ENCODE measurements around the gene AKR1C2. TPM values are rescaled to one million over a fixed set of nuclear protein-coding genes. Genes with fewer than 3 reads are reported as not detected.
"Not testable (repeated sequence)": the region's sequence is repeated elsewhere in the genome, so short reads cannot be mapped to it uniquely, and the experiment has no call there.

AKR1C2 gene
- total RNA-seq = 100 to 1,000 TPM; 138 to 170 TPM
- long read RNA-seq, transcript AKR1C2-201 (9 exons, 3,756 nt) = major isoform, 41 of 49 reads
- long read RNA-seq, partial matches to known transcripts = 1 of 49 reads
- long read RNA-seq, other reads (novel, unspliced or antisense) = 6 of 49 reads

DNA sequence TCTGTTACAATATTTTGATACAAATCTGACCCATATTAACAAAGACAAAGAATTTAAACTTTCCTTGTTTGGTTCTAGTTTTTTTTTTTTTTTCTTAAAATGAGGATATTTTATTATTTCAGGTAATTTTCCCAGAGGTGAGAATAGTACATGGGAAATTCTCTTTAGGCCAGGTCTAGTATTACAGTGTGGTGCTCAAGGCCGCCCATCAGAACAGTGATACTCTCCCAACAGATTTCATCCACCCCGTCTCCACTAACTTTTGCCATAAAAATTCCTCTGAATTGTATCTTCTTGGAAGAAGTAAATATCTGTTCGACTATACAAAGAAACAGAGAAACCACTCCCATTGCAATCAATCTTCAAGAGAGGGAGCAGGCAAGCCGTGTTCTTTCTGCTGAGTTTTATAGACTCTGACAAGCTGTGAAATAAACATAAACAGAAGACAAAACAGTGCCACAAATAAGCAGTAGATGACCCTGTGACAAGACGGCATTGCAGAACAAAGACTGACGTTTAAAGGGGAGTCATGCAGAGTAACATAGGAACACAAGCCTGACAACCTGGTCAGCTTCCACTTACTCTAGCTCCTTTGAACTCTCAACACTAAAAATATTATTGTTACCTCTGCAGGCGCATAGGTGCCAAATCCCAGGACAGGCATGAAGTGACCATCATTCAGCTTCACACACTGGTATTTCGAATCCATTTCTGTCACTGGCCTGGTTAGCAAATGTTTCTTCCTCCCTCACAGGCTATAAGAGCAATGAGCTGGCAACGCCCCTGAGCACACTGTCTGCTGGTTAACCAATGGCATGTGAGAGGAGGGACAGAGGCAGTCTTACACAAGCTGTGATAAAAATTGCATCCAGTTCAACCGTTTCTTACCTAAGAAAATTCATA, at the start of gene AKR1C2:
Gene AKR1C2, minus strand, starts transcription at position 731 of the 903 bp plus-strand sequence. Its CDS starts 22 bp downstream, at position 709.
- intact Hi-C loops (cut with DNase I); DNase-seq: not testable (repeated sequence)
- peak; percentile 95 to 99 for ATAC-seq

DNA sequence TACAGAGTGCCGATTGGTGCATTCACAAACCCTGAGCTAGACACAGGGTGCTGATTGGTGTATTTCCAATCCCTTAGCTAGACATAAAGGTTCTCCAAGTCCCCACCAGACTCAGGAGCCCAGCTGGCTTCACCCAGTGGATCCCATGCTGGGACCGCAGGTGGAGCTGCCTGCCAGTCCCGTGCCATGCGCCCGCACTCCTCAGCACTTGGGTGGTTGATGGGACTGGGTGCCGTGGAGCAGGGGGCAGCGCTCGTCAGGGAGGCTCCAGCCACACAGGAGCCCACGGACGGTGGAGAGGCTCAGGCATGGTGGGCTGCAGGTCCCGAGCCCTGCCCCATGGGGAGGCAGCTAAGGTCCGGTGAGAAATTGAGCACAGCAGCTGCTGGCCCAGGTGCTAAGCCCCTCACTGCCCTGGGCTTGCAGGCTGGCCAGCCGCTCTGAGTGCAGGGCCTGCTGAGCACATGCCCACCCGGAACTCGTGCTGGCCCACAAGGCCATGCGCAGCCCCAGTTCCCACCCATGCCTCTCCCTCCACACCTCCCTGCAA, 49.4 kb upstream of the AKR1C2 start:
- ATAC-seq; intact Hi-C loops (cut with DNase I); DNase-seq: not testable (repeated sequence)

DNA sequence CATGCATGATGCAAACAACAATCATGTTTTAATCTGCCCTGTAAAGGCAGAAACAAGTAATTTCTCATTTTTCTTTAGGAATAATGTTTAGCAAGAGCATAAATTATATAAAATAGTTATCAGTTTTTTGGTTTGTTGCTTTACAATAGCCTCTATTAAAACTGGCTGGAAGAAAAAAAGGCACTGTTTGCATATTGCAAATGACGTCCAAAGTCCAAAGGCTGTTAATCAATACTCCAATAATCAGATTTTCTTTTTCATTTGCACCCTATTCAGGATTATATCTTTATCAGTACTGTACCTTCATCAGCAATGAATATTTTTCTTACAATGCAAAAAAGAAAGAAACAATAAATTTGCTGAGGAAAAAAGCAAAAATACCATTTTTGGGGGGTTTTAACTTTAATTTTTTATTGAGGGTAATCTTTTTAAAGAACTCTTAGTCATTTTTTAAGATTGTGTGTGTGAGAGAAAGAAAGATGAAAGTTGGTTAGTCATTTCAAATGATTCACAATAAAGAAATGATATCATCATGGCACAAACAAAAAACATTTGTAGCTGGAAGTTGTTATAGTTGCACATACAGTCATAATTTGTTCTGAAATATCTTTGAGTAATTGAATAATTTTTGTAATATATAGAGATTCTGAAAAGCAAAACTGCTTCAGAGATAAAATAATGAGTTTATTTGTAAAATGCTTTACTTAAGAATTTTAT, 44.4 kb upstream of the AKR1C2 start:
- DNase-seq = no peak
- intact Hi-C loops (cut with DNase I) = no loop called here
- no peak for ATAC-seq

DNA sequence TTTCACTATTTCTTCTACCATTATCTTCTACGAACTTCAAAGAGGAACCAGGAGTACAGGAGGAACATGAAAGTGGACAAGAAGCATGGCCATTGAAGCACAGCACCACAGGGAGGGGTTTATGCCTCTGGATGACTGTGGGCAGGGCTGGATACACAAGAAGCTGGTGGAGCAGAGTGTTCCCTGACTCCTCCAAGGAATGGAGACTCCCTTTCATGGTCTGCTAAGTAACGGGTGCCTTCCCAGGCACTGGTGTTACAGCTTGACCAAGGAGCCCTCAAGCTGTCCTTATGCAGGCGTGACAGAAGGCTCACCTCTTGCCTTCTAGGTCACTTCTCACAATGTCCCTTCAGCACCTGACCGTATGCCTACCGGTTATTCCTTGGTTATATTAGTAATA, 43.4 kb upstream of the AKR1C2 start:
- DNase-seq; intact Hi-C loops (cut with DNase I); ATAC-seq: not testable (repeated sequence)

DNA sequence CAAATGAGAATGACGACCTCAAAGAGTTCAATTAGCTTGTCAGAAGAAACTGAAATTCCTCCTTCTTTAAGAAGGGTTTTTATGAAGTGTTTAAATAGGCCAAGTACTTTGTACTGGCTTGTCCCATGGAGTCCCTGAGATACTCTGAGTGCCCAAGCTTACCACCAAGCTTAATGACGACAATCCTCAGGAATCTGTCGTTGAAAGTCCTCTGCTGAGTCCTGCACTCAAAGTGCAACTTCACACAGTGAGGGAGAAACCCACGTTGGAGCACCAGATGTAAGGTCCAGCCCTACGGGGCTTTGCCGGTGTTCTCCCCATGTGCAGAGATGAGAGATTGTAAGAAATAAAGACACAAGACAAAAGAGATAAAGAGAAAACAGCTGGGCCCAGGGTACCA, 42.8 kb upstream of the AKR1C2 start:
- intact Hi-C loops (cut with DNase I) = no loop called here
- ATAC-seq = no peak
- no peak for DNase-seq

DNA sequence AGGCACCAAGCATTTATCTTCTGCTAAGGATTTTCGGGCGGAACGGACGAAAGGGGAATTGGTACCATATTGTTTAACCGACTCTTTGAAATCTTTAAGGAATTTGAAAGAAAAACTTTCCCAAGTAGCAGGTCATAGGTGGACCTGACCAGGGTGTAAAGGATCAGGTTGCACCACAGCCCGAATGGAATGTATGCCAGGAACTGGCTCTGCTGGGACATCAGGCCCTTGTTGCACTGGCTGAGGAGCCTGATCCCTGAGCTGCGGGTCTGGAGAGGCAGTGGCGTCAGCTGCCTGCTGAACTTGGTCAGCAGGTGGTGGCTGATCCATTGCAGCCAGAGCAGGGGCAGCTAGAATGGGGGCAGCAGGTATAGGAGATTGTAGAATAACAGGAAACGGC, 41.4 kb upstream of the AKR1C2 start:
- DNase-seq = no peak
- ATAC-seq = no peak
- intact Hi-C loops (cut with DNase I) = no loop called here

DNA sequence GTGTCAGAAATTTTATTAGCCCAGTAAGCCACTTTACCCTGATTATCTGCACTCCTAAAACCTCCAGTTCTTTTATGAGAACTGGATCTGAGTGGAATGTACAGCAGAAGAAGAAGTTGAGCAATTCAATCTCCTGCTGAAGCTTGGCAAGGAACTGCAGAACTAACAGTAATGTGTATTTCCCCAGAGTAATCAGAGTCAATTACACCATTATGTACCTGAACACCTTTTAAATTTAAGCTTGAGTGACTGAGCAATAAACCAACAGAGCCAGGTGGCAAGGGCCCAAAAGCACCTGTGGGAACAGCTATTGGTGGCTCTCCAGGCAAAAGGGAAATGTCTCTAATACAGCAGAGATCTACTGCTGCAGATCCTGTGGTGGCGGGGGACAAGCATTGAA, 40.1 kb upstream of the AKR1C2 start:
- intact Hi-C loops (cut with DNase I) = no loop called here
- ATAC-seq = peak in 1 of 2 donors; percentile 60
- no peak for DNase-seq

DNA sequence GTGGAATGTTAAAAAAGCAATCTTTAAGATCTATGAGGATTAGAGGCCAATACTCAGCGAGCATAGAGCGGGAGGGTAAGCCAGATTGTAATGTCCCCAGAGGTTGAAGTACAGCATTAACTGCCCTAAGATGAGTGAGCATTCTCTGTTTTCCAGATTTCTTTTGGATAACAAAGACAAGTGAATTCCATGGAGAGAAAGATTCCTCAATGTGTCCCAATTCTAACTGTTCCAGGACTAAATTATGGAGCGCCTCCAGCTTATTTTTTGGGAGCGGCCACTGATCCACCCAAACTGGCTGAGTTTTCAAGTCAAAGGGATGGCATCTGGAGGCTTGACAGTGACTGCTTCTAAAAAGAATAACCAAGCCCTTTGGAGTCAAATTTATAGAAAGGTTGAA, 39.3 kb upstream of the AKR1C2 start:
- ATAC-seq (no peak), DNase-seq (no peak)
- intact Hi-C loops (cut with DNase I) = no loop called here

DNA sequence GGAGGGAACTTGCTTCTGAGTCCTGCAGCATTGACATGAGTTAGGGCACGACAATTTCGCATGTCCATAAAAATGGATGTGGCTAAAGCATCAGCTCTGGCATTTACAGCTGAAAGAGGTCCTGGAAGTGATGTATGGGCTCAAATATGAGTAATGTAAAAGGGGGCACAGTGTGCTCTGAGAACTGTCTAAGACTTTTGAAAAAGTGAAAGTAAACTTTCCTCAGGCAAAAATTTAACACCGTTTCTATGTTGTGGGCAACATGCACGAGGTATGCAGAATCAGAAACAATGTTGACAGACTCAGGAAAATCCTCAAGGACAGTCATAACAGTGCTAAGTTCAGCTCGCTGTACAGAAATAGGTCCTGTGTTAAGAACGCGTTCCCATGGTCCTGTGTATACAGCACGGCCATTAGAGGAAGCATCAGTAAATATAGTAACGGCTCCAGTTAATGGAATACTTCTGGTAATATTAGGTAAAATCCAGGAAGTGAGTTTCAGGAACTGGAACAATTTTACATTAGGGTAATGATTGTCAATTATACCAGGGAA, 37.9 kb upstream of the AKR1C2 start:
- intact Hi-C loops (cut with DNase I) = no loop called here
- DNase-seq (no peak), ATAC-seq (no peak)

DNA sequence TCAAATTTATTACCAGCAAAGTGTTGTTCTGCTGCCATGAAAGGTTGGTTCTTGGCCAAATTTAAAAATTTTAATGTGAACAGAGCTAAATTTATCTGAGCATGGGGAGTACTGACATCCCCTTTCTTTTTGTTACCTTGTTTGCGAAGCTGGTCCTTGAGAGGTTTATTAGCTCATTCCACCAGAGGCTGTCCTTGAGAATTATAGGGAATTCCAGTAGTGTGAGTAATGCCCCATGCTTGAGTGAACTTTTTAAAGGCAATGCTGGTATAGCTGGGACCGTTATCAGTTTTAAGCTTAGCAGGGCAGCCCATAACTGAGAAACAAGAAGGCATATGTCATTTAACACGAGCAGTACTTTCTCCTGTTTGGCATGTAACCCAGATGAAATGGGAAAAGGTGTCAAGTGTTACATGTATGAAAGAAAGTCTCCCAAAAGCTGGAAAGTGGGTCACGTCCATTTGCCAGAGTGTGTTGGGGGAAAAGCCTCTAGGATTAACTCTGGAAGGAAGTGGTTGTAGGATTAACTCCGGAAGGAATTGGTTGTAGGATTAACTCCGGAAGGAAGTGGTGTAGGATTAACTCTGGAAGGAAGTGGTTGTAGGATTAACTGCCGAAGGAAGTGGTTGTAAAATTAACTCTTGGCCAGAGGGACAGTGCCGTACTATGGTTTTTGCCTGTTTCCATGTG, 37.3 kb upstream of the AKR1C2 start:
- intact Hi-C loops (cut with DNase I) = no loop called here
- ATAC-seq (no peak), DNase-seq (no peak)

DNA sequence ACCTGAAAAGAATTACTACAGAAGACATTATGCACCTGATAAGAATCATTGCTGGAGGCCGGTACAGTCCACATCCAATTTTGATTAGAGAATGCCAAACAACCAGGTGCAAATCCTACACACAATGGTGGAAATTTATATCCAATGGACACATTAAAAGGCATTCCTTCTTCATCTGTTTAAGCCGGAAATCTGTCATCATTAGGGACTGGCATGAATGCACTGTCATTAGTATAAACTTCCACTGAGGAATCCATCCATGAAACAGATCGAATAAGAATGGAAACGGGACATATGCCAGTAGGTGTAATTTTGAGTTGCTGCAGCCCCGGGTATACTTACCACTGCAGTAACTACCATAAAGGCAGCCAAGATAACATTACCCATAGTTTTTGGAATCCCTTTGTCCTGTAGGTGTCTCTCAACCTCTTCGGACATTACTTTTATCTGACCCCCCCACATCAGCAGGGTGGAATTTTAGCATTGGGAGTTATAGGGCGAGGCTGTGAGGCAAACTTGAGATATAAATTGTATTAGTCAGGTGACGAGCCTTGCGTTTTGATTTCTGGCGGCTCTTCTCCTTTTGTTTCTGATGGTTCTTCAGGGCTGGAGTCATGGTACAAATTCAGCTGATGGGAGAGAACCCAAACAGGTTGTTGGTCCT, 36.5 kb upstream of the AKR1C2 start:
- intact Hi-C loops (cut with DNase I) = no loop called here
- ATAC-seq = no peak

DNA sequence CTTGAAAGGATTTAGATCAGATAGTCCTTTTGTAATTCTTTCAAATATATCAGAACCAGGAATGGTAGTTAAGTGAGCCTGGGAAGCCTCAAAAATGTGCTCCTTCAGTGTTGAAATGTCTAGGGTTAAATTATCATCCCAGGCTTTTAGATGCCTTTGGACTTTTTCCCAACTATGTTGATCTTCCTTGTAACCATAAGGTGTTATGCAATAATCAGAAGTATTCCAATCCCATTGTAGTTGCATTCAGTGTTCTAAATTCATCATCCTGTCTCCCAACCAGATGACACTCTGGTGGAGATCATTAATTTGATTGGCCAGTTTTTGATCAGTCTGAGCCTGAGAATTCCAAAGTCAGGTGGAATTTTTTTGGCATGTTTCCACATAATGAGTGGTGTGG, 35.1 kb upstream of the AKR1C2 start:
- DNase-seq (no peak), ATAC-seq (no peak)
- intact Hi-C loops (cut with DNase I) = no loop called here

More for the DNA sequence above, 36.5 kb upstream of the AKR1C2 start:
- DNase-seq = no peak

DNA sequence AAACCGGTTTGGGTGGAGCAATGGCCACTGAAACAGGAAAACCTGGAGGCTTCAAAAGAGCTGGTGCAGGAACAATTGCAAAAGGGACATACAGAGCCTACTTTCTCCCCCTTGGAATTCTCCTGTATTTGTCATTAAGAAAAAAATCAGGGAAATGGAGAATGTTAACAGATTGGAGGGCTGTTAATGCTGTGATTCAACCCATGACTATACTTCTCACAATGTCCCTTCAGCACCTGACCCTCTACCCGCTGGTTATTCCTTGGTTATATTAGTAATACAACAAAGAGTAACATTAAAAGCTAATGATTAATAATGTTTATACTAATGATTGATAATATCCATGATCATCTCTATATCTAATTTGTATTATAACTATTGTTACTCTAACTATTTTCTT, 34.4 kb upstream of the AKR1C2 start:
- no peak for ATAC-seq
- DNase-seq = no peak
- intact Hi-C loops (cut with DNase I) = no loop called here

DNA sequence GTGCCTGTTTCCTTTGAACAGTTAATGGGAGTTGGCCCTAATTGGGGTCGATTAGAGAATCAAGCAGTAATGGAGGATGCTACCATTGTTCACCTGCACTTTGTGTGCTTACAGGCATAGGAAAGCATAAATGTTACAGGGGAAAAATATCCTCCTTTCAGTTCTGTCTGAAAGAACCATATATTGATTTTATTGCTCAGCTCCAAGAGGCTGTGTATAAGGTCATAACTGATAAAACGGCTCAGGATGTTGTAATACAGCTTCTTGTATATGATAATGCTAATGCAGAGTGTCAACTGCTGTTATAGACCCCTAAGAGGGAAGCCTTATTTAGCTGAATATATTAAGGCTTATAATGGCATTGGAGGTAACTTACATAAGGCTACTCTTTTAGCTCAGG, 32.9 kb upstream of the AKR1C2 start:
- ATAC-seq = no peak
- DNase-seq = no peak
- intact Hi-C loops (cut with DNase I) = no loop called here

DNA sequence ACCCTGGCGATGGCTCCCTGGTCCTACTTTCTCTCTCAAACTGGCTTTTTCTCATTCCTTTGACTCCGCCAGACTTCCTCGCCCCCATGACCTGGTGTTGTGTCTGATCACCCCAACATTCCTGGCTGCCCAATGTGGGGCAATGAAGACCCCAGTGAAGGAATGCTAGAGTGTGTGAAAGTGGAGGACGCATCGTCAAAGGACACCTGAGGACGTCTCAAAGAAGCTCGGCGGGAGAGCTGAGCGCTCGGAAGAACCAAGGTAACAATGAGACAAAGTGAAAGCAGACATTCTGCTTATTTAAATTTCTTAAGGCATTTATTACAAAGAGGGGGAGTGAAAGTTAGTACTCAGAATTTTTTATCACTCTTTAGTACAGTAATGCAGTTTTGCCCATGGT, 31.7 kb upstream of the AKR1C2 start:
- intact Hi-C loops (cut with DNase I) = no loop called here
- DNase-seq (no peak), ATAC-seq (no peak)

DNA sequence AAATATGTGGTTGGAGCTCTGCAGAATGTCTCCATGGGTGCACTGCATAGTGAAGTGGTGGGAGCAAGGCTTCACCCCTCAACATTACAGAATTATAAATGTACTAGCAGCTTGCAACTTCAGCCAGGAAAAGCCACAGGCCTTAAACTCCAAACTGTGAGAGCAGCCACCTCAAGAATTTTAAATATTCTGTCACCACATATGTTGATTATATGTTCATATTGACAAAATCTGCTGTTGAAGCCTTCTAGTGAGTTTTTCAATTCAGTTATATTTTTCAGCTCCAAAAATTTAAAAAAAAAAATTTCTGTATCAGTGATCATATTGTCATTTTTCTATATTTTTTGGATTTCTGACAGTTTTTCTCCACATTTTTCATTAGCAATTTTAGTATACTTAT, 30.9 kb upstream of the AKR1C2 start:
- DNase-seq = no peak
- intact Hi-C loops (cut with DNase I) = no loop called here

DNA sequence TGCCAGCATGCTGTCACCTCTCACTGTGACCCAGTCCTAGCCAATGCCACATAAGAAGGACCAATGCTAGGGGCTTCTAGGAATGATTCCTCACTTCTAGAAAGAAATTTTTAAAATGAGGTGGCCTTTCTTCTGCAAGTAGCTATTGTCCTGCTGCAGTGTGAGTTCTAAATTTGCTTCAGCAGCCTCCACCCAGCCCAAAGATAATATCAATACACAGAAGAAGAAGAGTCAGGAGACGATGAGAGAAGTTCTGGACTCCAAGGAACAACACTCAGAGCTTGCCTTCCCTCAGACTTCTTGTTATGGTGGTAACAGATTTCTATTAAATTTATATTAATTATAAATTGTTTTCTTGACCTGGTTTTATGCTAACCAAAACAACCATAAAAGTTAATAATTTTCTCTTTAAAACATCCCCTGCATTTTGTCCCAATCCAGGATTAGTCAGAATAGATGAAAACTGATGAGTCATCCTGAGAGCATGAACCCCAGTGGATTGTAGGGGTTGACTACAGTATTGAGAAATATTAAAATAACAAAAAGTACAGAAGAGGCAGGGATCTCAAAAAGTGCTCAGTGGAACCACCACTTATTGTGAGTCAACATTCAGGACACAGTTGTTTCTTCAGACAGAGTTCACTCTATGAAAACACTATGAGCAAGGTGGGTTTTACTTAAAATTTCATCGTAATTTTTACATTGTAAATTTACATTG, 29.6 kb upstream of the AKR1C2 start:
- ATAC-seq (peak in 1 of 2 donors; percentile 77), DNase-seq (no peak)
- intact Hi-C loops (cut with DNase I) = no loop called here

More for the DNA sequence above, 30.9 kb upstream of the AKR1C2 start:
- ATAC-seq = no peak

DNA sequence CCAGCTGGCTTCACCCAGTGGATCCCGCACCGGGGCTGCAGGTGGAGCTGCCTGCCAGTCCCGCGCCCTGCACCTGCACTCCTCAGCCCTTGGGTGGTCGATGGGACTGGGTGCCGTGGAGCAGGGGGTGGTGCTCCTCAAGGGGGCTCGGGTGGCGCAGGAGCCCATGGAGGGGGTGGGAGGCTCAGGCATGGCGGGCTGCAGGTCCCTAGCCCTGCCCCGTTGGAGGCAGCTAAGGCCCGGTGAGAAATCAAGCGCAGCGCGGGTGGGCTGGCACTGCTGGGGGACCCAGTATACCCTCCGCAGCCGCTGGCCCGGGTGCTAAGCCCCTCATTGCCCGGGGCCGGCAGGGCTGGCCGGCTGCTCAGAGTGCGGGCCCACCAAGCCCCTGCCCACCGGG, 28.8 kb upstream of the AKR1C2 start:
- ATAC-seq; intact Hi-C loops (cut with DNase I): not testable (repeated sequence)

More for the DNA sequence above, 28.8 kb upstream of the AKR1C2 start:
- not testable (repeated sequence) for DNase-seq

All from left cardiac atrium (tissue), 4 donors.